Measurements from ENCODE around the gene ZNF784. TPM values are rescaled to one million over a fixed set of nuclear protein-coding genes. Genes with fewer than 3 reads are reported as not detected.
A peak's percentile ranks its signal among the peaks of the same experiment; 100 is the strongest.
"Not testable (repeated sequence)": the region's sequence is repeated elsewhere in the genome, so short reads cannot be mapped to it uniquely, and the experiment has no call there.

The ZNF784 gene
- total and polyA plus RNA-seq, 2 experiments from 2014 or later, result 5.5 to 7.2 TPM

DNA sequence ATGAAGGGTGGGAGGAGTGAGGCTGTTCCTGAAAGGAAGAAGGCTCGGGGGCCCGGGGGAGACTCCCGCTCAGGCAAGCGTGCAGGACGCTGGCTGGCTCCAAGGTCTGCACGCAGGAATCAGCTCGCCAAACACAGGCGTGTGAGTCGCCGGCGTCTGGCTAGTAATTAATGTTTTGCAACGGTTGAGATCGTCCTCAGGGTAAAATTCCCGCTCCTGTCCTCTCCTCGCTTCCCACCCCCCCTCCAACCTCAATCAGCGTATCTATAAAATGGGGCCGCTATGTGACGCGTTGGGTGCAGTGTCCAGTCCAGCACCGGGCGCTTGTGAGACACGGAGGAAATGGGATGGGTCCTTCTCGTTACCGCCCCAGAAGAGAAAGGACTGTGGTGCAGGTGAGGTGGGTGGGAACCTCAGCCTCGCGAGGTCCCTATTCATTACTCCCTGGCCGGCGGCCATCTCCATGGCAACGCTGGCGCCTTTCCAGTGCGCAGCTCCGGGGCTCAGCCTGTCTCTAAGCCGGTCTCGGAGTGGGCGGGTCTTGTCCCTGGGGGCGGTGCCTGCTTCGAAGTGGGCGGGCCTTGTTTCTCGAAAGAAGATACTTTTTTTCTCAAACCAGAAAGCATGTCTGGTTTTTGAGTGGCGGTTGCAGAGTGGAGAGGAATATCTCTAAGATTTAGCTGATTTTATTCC lies 37.2 kb downstream of the ZNF784 start:
- peaks cover 7% of the 10 kb centered on the region for H3K4me1 ChIP-seq (ENCODE audit: insufficient read depth)
- H3K4me3 ChIP-seq, result no peak overlapping the region
- H3K9me3 ChIP-seq (ENCODE audit: low read depth), result no peaks in the 10 kb centered on the region
- H3K27me3 ChIP-seq, result no peaks in the 10 kb centered on the region
- peak overlapping the region; percentile 2 for H2AFZ ChIP-seq
- WGBS (ENCODE audit: low lambda C conversion rate, missing lambda C conversion rate), result under 1% methylated on average over 38 of the region's 40 CpGs
- peak overlapping the region; percentile 75 for H3K4me2 ChIP-seq
- H3K36me3 ChIP-seq (replicated peaks; ENCODE audit: insufficient read depth, low read depth), result no peaks in the 10 kb centered on the region
- peak overlapping the region; percentile 85 for H3K27ac ChIP-seq
- no peaks in the 10 kb centered on the region for H4K20me1 ChIP-seq (ENCODE audit: insufficient read depth, poor library complexity, severe bottlenecking)
- peak; percentile 98 for DNase-seq (ENCODE audit: low spot score)
- TF ChIP-seq EZH2 (IDR thresholded peaks at IDR 0.05; ENCODE audit: borderline replicate concordance) (no peak), EZH2phosphoT487 (IDR thresholded peaks at IDR 0.05; ENCODE audit: low read depth, severe bottlenecking, unreplicated experiment) (no peak)
- TF ChIP-seq, protein P1, sequence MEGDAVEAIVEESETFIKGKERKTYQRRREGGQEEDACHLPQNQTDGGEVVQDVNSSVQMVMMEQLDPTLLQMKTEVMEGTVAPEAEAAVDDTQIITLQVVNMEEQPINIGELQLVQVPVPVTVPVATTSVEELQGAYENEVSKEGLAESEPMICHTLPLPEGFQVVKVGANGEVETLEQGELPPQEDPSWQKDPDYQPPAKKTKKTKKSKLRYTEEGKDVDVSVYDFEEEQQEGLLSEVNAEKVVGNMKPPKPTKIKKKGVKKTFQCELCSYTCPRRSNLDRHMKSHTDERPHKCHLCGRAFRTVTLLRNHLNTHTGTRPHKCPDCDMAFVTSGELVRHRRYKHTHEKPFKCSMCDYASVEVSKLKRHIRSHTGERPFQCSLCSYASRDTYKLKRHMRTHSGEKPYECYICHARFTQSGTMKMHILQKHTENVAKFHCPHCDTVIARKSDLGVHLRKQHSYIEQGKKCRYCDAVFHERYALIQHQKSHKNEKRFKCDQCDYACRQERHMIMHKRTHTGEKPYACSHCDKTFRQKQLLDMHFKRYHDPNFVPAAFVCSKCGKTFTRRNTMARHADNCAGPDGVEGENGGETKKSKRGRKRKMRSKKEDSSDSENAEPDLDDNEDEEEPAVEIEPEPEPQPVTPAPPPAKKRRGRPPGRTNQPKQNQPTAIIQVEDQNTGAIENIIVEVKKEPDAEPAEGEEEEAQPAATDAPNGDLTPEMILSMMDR (IDR thresholded peaks at IDR 0.05; ENCODE audit: poor library complexity), result no peak
- H3K79me2 ChIP-seq, result no peaks in the 10 kb centered on the region
- no peaks in the 10 kb centered on the region for H3K9me2 ChIP-seq (replicated peaks; ENCODE audit: insufficient read depth)

DNA sequence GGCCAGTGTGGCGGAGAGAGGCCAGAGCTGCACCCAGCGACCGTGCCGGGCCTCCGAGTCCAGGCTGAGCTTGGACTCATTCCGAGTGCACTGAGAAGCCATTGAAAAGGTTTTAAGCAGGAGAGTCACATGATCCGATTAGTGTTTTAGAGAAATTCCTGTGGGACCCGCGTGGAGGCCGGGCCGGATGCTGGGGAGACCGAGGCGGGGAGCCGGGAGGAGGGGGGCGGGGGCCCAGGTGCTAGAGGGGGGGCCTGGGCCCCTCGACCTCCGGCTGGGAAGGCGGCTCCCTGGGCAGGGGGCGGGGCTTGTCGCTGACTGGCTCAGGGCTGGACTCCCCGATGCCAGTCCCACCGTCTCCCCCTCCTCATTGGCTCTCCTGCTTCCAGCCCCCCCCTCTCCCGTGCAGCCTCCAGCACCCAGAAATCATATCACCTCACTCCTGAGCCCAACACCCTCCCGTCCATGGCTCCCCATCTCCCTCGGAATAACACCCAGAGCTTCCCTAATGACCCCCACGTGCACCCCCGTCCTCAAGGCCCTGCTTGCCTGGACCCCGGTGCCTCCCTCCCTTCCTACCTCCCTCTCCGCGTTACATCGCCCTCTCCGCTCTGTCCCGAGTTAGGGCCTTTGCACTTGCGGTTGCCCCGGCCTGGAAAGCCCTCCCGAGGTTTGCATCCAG lies 38.6 kb downstream of the ZNF784 start:
- DNase-seq (ENCODE audit: low spot score), result peak; percentile 93
- Histone ChIP-seq H3K27me3 (no peaks in the 10 kb centered on the region), H2AFZ (peak overlapping the region; percentile 66), H3K4me3 (peak overlapping the region; percentile 23), H3K9me3 (ENCODE audit: low read depth) (no peaks in the 10 kb centered on the region), H3K4me2 (peak overlapping the region; percentile 75), H3K36me3 (replicated peaks; ENCODE audit: insufficient read depth, low read depth) (no peaks in the 10 kb centered on the region), H3K4me1 (ENCODE audit: insufficient read depth) (peaks cover 13% of the 10 kb centered on the region), H3K27ac (peak overlapping the region; percentile 85), H3K79me2 (peaks cover 6% of the 10 kb centered on the region), H3K9me2 (replicated peaks; ENCODE audit: insufficient read depth) (no peaks in the 10 kb centered on the region), H4K20me1 (ENCODE audit: insufficient read depth, poor library complexity, severe bottlenecking) (no peaks in the 10 kb centered on the region)
- 5% methylated on average over 25 of the region's 36 CpGs for WGBS (ENCODE audit: low lambda C conversion rate, missing lambda C conversion rate)
- no peak for TF ChIP-seq EZH2phosphoT487 (IDR thresholded peaks at IDR 0.05; ENCODE audit: low read depth, severe bottlenecking, unreplicated experiment)
- TF ChIP-seq, protein P1 (IDR thresholded peaks at IDR 0.05; ENCODE audit: poor library complexity), result no peak
- no peak for TF ChIP-seq EZH2 (IDR thresholded peaks at IDR 0.05; ENCODE audit: borderline replicate concordance)

DNA sequence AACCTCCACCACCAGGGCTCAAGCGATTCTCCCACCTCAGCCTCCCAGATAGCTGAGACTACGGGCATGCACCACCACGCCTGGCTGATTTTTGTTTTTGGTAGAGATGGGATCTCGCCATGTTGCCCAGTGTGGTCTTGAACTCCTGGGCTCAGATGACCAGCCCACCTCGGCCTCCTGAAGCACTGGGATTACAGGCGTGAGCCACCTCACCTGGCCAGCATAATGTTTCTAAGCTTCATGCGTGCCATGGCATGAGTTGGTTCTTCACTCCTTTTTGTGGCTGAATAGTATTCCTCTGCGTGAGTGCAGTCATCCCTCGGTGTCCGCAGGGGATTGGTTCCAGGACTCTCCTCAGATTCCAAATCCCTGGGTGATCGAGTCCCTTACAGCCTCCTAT lies 39.5 kb downstream of the ZNF784 start:
- Histone ChIP-seq H2AFZ (no peak overlapping the region), H3K36me3 (replicated peaks; ENCODE audit: insufficient read depth, low read depth) (no peaks in the 10 kb centered on the region), H3K9me2 (replicated peaks; ENCODE audit: insufficient read depth) (no peaks in the 10 kb centered on the region), H4K20me1 (ENCODE audit: insufficient read depth, poor library complexity, severe bottlenecking) (no peaks in the 10 kb centered on the region), H3K79me2 (peaks cover 14% of the 10 kb centered on the region), H3K4me2 (peak overlapping the region; percentile 75), H3K9me3 (ENCODE audit: low read depth) (no peaks in the 10 kb centered on the region), H3K27me3 (no peaks in the 10 kb centered on the region), H3K27ac (peak overlapping the region; percentile 85), H3K4me3 (no peak overlapping the region), H3K4me1 (ENCODE audit: insufficient read depth) (peaks cover 13% of the 10 kb centered on the region)
- TF ChIP-seq EZH2 (IDR thresholded peaks at IDR 0.05; ENCODE audit: borderline replicate concordance) (no peak), EZH2phosphoT487 (IDR thresholded peaks at IDR 0.05; ENCODE audit: low read depth, severe bottlenecking, unreplicated experiment) (no peak)
- TF ChIP-seq, protein P1 (IDR thresholded peaks at IDR 0.05; ENCODE audit: poor library complexity), result no peak
- 88% methylated on average over 11 of the region's 11 CpGs for WGBS (ENCODE audit: low lambda C conversion rate, missing lambda C conversion rate)
- DNase-seq (ENCODE audit: low spot score), result no peak

DNA sequence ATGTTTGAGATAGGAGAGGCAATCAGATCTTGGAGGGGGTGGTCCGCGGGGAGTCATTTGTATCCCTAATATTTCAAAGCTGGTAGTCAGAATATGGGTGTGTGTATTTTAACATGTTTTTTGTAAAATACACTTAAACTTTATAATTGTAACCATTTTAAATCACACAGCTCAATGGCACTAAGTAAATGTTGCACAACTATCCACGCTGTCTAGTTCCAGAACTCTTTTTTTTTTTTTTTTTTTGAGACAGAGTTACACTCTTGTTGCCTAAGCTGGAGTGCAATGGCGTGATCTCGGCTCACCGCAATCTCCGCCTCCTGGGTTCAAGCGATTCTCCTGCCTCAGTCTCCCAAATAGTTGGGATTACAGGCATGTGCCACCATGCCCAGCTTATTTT lies 40.5 kb downstream of the ZNF784 start:
- H3K9me2 ChIP-seq (replicated peaks; ENCODE audit: insufficient read depth); H2AFZ ChIP-seq; H3K36me3 ChIP-seq (replicated peaks; ENCODE audit: insufficient read depth, low read depth); DNase-seq (ENCODE audit: low spot score); H3K4me3 ChIP-seq; H3K4me2 ChIP-seq; H3K9me3 ChIP-seq (ENCODE audit: low read depth); H4K20me1 ChIP-seq (ENCODE audit: insufficient read depth, poor library complexity, severe bottlenecking); H3K27me3 ChIP-seq; H3K27ac ChIP-seq: not testable (repeated sequence)
- Histone ChIP-seq H3K79me2 (peaks cover 23% of the 10 kb centered on the region), H3K4me1 (ENCODE audit: insufficient read depth) (peaks cover 13% of the 10 kb centered on the region)
- 85% methylated on average over 8 of the region's 8 CpGs for WGBS (ENCODE audit: low lambda C conversion rate, missing lambda C conversion rate)

DNA sequence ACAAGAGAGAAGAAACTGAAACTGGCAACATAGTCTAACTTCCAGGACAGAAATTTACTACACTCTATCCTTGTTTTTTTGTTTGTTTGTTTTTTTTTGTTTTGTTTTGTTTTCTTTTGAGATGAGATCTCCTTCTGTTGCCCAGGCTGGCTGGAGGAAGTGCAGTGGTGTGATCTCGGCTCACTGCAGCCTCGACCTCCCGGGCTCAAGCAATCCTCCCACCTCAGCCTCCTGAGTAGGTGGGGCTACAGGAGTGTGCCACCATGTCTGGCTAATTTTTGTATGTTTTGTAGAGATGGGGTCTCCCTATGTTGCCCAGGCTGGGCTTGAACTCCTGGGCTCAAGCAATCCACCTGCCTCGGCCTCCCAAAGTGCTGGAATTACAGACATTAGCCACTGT lies 42.1 kb downstream of the ZNF784 start:
- peak overlapping the region; percentile 97 for H3K27ac ChIP-seq
- H4K20me1 ChIP-seq (ENCODE audit: insufficient read depth, poor library complexity, severe bottlenecking); H3K4me3 ChIP-seq; H3K27me3 ChIP-seq; H3K9me3 ChIP-seq (ENCODE audit: low read depth); H2AFZ ChIP-seq; DNase-seq (ENCODE audit: low spot score); H3K9me2 ChIP-seq (replicated peaks; ENCODE audit: insufficient read depth); H3K36me3 ChIP-seq (replicated peaks; ENCODE audit: insufficient read depth, low read depth): not testable (repeated sequence)
- peaks cover 23% of the 10 kb centered on the region for H3K79me2 ChIP-seq
- 85% methylated on average over 4 of the region's 4 CpGs for WGBS (ENCODE audit: low lambda C conversion rate, missing lambda C conversion rate)
- peak overlapping the region; percentile 98 for H3K4me2 ChIP-seq
- H3K4me1 ChIP-seq (ENCODE audit: insufficient read depth), result peaks cover 13% of the 10 kb centered on the region
